ENCODE data around the gene SRRM1. TPM values are rescaled to one million over a fixed set of nuclear protein-coding genes. Genes with fewer than 3 reads are reported as not detected.
"Not testable (repeated sequence)": the region's sequence is repeated elsewhere in the genome, so short reads cannot be mapped to it uniquely, and the experiment has no call there.

The SRRM1 gene
- total RNA-seq, 2 experiments from 2014 or later: 233 to 234 TPM

GRCh38 chr1:24639881-24640280 lies 3.2 kb upstream of the SRRM1 start:
- CTCF ChIA-PET: no interaction called here
- POLR2A ChIA-PET: no interaction called here

GRCh38 chr1:24640288-24640687 lies 2.8 kb upstream of the SRRM1 start:
- ChIA-PET POLR2A (no interaction called here), CTCF (no interaction called here)

- ChIA-PET CTCF (no interaction called here), POLR2A (interaction anchor here (0.6 to 1.7 kb wide), 4 partner anchors 18 to 788 kb away, joined by 3 to 9 read pairs (median 5); partner anchors contain the start of gene RCAN3)
These were observed 1.4 kb upstream of the SRRM1 start for GRCh38 chr1:24641646-24642151.

- CTCF ChIA-PET: interaction anchor here (0.6 kb wide), 1 partner anchor 1251 kb away, joined by 5 read pairs; no protein-coding TSS in a partner anchor
- POLR2A ChIA-PET: interaction anchor here (0.5 to 0.7 kb wide), 4 partner anchors 9 to 931 kb away, joined by 3 to 5 read pairs (median 4); partner anchors contain the start of genes NIPAL3 and RSRP1
These were observed 429 bp downstream of the SRRM1 start for GRCh38 chr1:24643363-24644099.

DNA sequence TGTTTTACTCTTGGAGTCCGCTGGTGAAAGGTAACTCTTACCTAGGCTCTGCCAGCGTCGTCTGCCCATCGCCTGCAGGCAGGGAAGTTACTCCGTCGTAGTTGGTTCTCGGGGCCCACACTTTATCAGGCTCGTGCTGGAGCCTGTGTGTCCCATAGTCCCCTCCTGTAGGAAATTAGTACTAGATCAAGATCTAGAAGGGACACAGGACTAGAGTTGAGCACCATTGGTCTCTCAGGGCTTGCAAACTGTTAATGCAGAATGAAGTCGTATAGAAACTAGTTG lies 940 bp downstream of the SRRM1 start:
- ChIA-PET CTCF (no interaction called here), POLR2A (no interaction called here)

- ChIA-PET POLR2A (no interaction called here), CTCF (interaction anchor here (1.0 kb wide), 1 partner anchor 40 kb away, joined by 3 read pairs; no protein-coding TSS in a partner anchor)
These were observed 5.8 kb downstream of the SRRM1 start for GRCh38 chr1:24648919-24649318.

DNA sequence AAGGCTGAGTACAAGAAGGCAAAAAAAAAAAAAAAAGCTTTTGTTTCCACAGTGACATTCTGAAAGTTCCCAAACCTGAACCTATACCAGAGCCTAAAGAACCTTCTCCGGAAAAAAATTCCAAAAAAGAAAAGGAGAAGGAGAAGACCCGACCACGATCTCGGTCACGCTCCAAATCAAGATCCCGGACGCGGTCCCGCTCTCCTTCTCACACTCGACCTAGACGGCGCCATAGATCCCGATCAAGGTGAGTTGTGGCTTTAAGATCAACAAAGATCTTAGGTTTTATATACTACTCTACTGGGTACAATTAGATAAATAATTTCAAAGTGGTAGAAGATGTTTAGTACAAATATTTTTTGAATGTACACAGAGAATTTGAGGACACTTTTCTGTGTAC lies 9.3 kb downstream of the SRRM1 start:
- POLR2A ChIA-PET: interaction anchor here (0.6 kb wide), 1 partner anchor 9 kb away, joined by 5 read pairs; the partner anchor contains the start of gene SRRM1
- CTCF ChIA-PET: no interaction called here

GRCh38 chr1:24654010-24654409 lies 10.9 kb downstream of the SRRM1 start:
- ChIA-PET CTCF (no interaction called here), POLR2A (no interaction called here)

DNA sequence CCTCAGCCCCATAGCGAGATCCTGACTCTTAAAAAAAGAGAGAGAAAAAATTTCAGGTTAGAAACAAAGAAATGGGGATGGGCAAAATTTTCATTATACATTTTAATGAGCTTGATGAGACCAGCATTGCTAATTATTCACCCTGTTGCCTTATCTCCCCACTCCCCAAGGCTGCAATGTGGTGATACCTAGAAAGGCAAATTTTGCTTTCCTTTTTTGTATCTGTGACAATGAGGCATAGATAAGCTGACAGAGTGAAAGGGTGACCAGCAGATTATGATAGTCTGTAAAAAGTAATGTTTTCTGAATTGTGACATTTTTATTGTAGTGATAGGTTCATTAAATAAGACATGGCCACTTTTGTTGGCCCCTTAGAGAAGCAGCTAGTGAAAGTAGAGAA lies 12.9 kb downstream of the SRRM1 start:
- POLR2A ChIA-PET: no interaction called here
- CTCF ChIA-PET: interaction anchor here (0.7 to 1.0 kb wide), 2 partner anchors 8 to 573 kb away, joined by 3 read pairs; no protein-coding TSS in a partner anchor

DNA sequence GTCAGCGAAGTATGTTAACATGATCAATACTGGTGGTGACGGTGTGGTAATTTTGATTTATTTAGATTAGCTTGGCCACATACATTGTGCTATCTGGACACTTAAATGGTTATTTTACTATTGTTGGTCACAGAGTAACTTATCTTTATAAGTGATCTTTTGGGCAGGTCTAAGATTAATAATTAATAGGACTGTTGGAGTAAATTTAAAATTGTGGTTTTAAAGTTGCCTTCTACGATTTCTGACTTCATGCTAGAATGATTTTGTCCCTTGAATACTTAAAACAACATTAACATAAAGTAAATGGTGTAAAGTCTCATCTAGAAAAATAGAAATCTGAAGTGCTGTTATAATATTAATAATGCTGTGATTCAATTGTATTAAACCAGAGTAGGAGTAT lies 14.7 kb downstream of the SRRM1 start:
- ChIA-PET CTCF (no interaction called here), POLR2A (no interaction called here)

- ChIA-PET CTCF (interaction anchor here (0.9 kb wide), 1 partner anchor 168 kb away, joined by 3 read pairs; no protein-coding TSS in a partner anchor), POLR2A (no interaction called here)
These were observed 16.2 kb downstream of the SRRM1 start for GRCh38 chr1:24659166-24659904.

DNA sequence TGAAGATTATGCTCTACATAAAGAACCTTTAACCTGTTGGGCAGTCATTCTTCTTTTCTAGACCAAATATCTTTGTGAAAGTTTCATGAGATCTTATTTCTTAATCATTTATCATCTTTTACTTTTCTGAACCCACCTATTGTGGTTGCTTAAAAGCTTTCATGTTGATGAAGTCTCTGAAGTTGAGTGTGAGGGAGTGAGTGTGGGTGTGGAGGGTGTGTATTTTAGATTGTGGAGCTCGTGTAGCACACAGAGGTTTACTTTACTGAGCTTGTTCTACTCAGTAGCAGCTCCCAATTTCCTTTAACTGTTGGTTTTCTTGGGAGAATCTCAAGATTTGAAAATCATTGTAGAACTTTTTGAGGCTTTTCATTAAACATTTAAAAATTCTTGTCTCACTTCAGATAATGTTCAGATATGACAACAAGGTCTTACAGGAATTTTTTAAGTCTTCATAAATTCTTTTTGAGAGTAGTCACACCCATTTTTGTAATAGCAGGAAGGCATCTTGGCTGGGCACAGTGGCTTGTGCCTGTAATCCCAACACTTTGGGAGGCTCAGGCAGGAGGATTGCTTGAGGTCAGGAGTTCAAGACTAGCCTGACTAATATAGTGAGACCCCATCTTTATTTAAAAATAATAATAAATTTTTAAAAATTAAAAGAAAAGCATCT lies 17.0 kb downstream of the SRRM1 start:
- ChIA-PET POLR2A (interaction anchor here (0.5 kb wide), 1 partner anchor 16 kb away, joined by 3 read pairs; no protein-coding TSS in a partner anchor), CTCF (interaction anchor here (0.9 kb wide), 1 partner anchor 168 kb away, joined by 3 read pairs; no protein-coding TSS in a partner anchor)

DNA sequence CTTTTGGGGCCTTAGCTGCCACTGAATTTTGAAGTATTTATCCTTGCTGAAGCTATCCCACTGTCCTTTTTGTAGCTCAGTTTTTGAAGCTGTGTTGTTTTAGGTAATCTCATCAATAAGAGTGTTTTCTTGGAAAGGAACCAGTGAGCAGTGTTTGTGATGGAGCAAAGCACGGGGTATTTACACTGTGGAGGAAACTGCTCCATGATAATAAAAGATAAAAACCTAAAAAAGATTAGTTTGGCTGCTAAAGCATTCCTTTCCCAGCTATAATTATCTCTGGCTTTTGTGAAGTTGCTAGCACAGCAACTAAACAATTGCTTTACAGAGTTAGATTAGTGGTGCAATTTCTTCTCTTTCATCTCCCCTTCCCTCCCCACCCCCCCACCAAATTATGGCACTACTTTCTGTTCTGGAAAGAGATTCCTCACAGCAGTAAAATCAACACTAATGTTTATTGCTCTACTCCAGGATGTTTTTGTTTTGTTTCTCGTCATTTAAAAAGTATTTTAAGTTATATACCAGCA lies 21.5 kb downstream of the SRRM1 start:
- ChIA-PET CTCF (interaction anchor here (0.8 kb wide), 1 partner anchor 19 kb away, joined by 3 read pairs; no protein-coding TSS in a partner anchor), POLR2A (interaction anchor here (0.7 kb wide), 1 partner anchor 80 kb away, joined by 5 read pairs; the partner anchor contains the start of gene CLIC4)

DNA sequence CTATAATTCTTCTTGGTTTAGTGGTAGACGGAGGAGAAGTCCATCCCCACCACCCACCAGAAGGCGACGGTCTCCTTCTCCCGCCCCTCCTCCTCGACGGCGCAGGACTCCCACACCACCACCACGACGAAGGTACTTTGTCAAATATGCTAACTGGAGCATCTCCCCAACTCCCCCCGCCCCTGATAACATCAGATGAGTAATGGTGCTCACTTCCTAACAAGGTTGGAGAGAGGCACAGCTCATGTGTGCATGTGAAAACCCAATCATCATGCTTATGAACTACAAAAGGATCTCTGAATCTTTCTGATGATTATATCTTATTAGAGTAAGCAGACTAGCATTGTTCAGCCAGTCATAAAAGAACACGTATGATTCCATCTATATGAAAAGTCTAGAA lies 23.7 kb downstream of the SRRM1 start:
- ChIA-PET CTCF (no interaction called here), POLR2A (no interaction called here)

GRCh38 chr1:24671372-24671771 lies 28.3 kb downstream of the SRRM1 start:
- POLR2A ChIA-PET, CTCF ChIA-PET: not testable (repeated sequence)

- CTCF ChIA-PET, POLR2A ChIA-PET: not testable (repeated sequence)
These were observed 29.6 kb downstream of the SRRM1 start for GRCh38 chr1:24672686-24673085.

GRCh38 chr1:24673341-24673740 lies 30.2 kb downstream of the SRRM1 start:
- POLR2A ChIA-PET: interaction anchor here (0.6 kb wide), 1 partner anchor 132 kb away, joined by 4 read pairs; no protein-coding TSS in a partner anchor
- CTCF ChIA-PET: no interaction called here

DNA sequence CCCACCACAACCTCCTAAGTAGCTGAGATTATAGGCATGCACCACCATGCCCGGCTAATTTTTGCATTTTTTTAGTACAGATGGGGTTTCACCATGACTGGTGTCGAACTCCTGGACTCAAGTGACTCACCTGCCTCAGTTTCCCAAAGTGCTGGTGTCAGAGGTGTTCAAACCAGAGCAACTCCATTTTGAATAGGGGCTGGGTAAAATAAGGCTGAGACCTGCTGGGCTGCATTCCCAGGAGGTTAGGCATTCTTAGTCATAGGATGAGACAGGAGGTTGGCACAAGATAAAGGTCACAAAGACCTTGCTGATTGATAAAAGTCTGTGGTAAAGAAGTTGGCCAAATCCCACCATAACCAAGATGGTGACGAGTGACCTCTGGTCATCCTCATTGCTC lies 35.3 kb downstream of the SRRM1 start:
- CTCF ChIA-PET, POLR2A ChIA-PET: not testable (repeated sequence)

DNA sequence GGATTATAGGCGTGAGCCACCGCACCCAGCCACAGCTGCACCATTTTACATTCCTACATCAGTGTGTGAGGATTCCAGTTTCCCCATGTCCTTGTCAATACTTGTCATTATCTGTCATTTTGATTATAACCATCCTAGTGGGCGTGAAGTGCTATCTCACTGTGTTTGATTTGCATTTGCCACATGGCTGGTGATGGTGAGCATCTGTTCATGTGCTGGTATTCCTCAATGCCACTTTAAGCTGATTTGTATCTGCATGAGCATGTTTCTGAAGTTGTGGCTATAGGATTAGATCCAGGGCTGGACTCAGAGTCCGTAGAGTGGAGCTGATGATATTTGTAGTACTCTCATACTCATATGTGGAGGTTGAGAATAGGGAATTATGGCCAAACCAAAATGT lies 36.6 kb downstream of the SRRM1 start:
- POLR2A ChIA-PET: no interaction called here
- CTCF ChIA-PET: no interaction called here

DNA sequence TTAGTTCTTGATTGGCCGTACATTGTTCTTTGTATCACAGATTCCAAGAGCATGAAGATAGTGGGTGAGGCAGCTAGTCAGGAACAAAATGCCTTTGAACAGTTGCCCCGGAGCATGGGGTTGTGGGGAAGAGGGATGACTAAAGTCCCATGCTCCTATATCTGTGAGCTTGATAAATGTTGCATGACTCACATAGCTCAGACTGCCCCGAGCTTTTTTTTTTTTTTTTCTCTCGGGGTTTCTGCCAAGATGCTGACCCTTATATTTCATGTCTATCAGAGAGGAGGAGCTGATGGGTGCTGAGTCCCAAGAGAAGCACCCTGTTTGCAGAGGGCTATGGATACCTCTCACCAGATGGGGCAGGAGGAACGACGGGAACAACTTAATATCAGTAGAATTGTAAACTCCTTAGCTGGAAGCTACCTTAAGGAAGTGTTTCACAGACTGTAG lies 40.6 kb downstream of the SRRM1 start:
- POLR2A ChIA-PET: no interaction called here
- CTCF ChIA-PET: interaction anchor here (0.8 to 2.0 kb wide), 5 partner anchors 19 to 153 kb away, joined by 3 to 8 read pairs (median 4); no protein-coding TSS in a partner anchor
